GM23338 (cell line): ENCODE data around the gene METTL21C. TPM values are rescaled to one million over a fixed set of nuclear protein-coding genes. Genes with fewer than 3 reads are reported as not detected.

Experiments
- ATAC-seq: fragments of 200-7000 bp; cut with Tn5 transposase; 3 replicates; pipeline ENCODE4 v1.9.1; 2020
- DNase-seq: peaks from one replicate; pipeline ENCODE4 v3.0.0-alpha.2; 2015; ENCODE audit warnings: low spot score
- H2AFZ ChIP-seq: fragments of 200-600 bp; sonication (generic); 2 replicates; pipeline ENCODE4 v1.8.0; 2016; ENCODE audit warnings: antibody characterized with exemption, mild to moderate bottlenecking, moderate library complexity
- H3F3A ChIP-seq: fragments of 200-600 bp; sonication (generic); replicated peaks from 2 replicates; pipeline ENCODE4 v1.8.0; 2017; ENCODE audit warnings: antibody characterized with exemption, mixed run types, low read depth
- H3K27ac ChIP-seq: fragments of 200-600 bp; sonication (generic); 2 replicates; pipeline ENCODE4 v1.6.1; 2016; ENCODE audit warnings: low read depth
- H3K27me3 ChIP-seq: fragments of 200-600 bp; sonication (generic); 2 replicates; pipeline ENCODE4 v1.8.0; 2016; ENCODE audit warnings: mild to moderate bottlenecking, mixed run types, moderate library complexity; ENCODE audit not compliant: insufficient read depth
- H3K36me3 ChIP-seq: fragments of 200-600 bp; sonication (generic); 2 replicates; pipeline ENCODE4 v1.8.0; 2016; ENCODE audit warnings: mild to moderate bottlenecking; ENCODE audit not compliant: insufficient read depth
- H3K4me1 ChIP-seq: fragments of 200-600 bp; sonication (generic); 2 replicates; pipeline ENCODE4 v1.8.0; 2016; ENCODE audit warnings: mild to moderate bottlenecking, moderate library complexity; ENCODE audit not compliant: insufficient read depth
- H3K4me2 ChIP-seq: fragments of 200-600 bp; sonication (generic); 2 replicates; pipeline ENCODE4 v1.7.1; 2017; ENCODE audit warnings: mixed run types
- H3K4me3 ChIP-seq: fragments of 200-600 bp; sonication (generic); 2 replicates; pipeline ENCODE4 v1.6.1; 2016; ENCODE audit warnings: mixed run types
- H3K79me2 ChIP-seq: fragments of 200-600 bp; sonication (generic); replicated peaks from 2 replicates; pipeline ENCODE4 v1.8.0; 2017; ENCODE audit warnings: mild to moderate bottlenecking; ENCODE audit not compliant: insufficient read depth
- H3K9me2 ChIP-seq: fragments of 200-600 bp; sonication (generic); 2 replicates; pipeline ENCODE4 v1.8.0; 2017; ENCODE audit not compliant: insufficient read depth
- H4K20me1 ChIP-seq: fragments of 200-600 bp; sonication (generic); replicated peaks from 2 replicates; pipeline ENCODE4 v1.8.0; 2017; ENCODE audit warnings: mild to moderate bottlenecking; ENCODE audit not compliant: insufficient read depth
- H3K27ac Mint-ChIP-seq: 2 replicates; pipeline ENCODE4 v1.8.0; 2020; ENCODE audit warnings: inconsistent platforms, mild to moderate bottlenecking, moderate library complexity, mixed read lengths
- H3K27me3 Mint-ChIP-seq: 3 replicates; pipeline ENCODE4 v1.8.0; 2022; ENCODE audit warnings: low read depth, mild to moderate bottlenecking, moderate library complexity, mixed read lengths, inconsistent platforms; ENCODE audit not compliant: insufficient read depth, poor library complexity
- H3K36me3 Mint-ChIP-seq: 3 replicates; pipeline ENCODE4 v1.8.0; 2021; ENCODE audit warnings: low read depth, mild to moderate bottlenecking, inconsistent platforms, moderate library complexity, mixed read lengths
- H3K4me1 Mint-ChIP-seq: 3 replicates; pipeline ENCODE4 v1.8.0; 2020; ENCODE audit warnings: mild to moderate bottlenecking, inconsistent platforms, mixed read lengths
- H3K4me3 Mint-ChIP-seq: 3 replicates; pipeline ENCODE4 v1.8.0; 2021; ENCODE audit warnings: moderate library complexity, mild to moderate bottlenecking, inconsistent platforms, mixed read lengths
- H3K9me3 Mint-ChIP-seq: 3 replicates; pipeline ENCODE4 v1.8.0; 2020; ENCODE audit warnings: moderate library complexity, mild to moderate bottlenecking, inconsistent platforms, mixed read lengths
- CREB1 ChIP-seq: fragments of 250-450 bp; sonication (Bioruptor Pico); IDR thresholded peaks from 2 replicates; pipeline ENCODE4 v1.5.0; 2020; ENCODE audit warnings: low read depth, mild to moderate bottlenecking, moderate library complexity
- CTCF ChIP-seq, 2 experiments: fragments of 200-600 bp in 1 of 2; sonication (generic) in 1 of 2; conservative IDR thresholded peaks; 2 replicates each; pipeline versions ENCODE4 v1.5.1 to v1.6.1; 2016 to 2017; ENCODE audit warnings: antibody characterized with exemption in 2 of 2, low read depth in 2 of 2, mild to moderate bottlenecking in 2 of 2, moderate library complexity in 1 of 2
- EZH2 ChIP-seq: fragments of 200-600 bp; sonication (generic); IDR thresholded peaks from one replicate; pipeline ENCODE4 v1.8.0; 2017; ENCODE audit warnings: antibody characterized with exemption, mild to moderate bottlenecking, low read depth; ENCODE audit not compliant: unreplicated experiment
- EZH2phosphoT487 ChIP-seq: fragments of 200-600 bp; sonication (generic); IDR thresholded peaks from one replicate; pipeline ENCODE4 v1.8.1; 2018; ENCODE audit warnings: antibody characterized with exemption; ENCODE audit not compliant: unreplicated experiment
- JUNB ChIP-seq: IDR thresholded peaks from one replicate; pipeline ENCODE4 v1.6.1; 2016; ENCODE audit warnings: antibody characterized with exemption; ENCODE audit not compliant: unreplicated experiment
- NANOG ChIP-seq: IDR thresholded peaks from 2 replicates; pipeline ENCODE4 v1.6.1; 2016; ENCODE audit warnings: antibody characterized with exemption, borderline replicate concordance
- POLR2AphosphoS5 ChIP-seq: IDR thresholded peaks from 2 replicates; pipeline ENCODE4 v1.6.1; 2016; ENCODE audit warnings: antibody characterized with exemption, low read depth
- STAT1 ChIP-seq: IDR thresholded peaks from one replicate; pipeline ENCODE4 v1.6.1; 2016; ENCODE audit warnings: antibody characterized with exemption; ENCODE audit not compliant: unreplicated experiment
- ZNF114 ChIP-seq: fragments of 250-450 bp; sonication (Bioruptor Pico); IDR thresholded peaks from 2 replicates; pipeline ENCODE4 v1.5.0; 2020; ENCODE audit warnings: mild to moderate bottlenecking, moderate library complexity
- ZNF462 ChIP-seq: fragments of 250-450 bp; sonication (Bioruptor Pico); IDR thresholded peaks from 2 replicates; pipeline ENCODE4 v1.5.0; 2020; ENCODE audit warnings: mild to moderate bottlenecking, moderate library complexity
- polyA plus RNA-seq: library from polyadenylated mRNA; unstranded; fragments of >200 nt; fragmentation: Nextera tagmentation; extraction: Ambion mirVana; gene quantifications from 2 replicates; pipeline ENCODE4 v1.2.1, GENCODE V29; 2016
- total RNA-seq: library from RNA; depleted of rRNA; stranded (reverse); fragments of >200 nt; shearing (Covaris generic); gene quantifications from 2 replicates; pipeline ENCODE4 v1.2.3, GENCODE V29; 2014
- TF ChIP-seq, protein P1 (sequence below): IDR thresholded peaks from 2 replicates; pipeline ENCODE4 v1.6.1; 2016; ENCODE audit warnings: antibody characterized with exemption
- TF ChIP-seq, protein P2 (sequence below): IDR thresholded peaks from one replicate; pipeline ENCODE4 v1.6.1; 2018; ENCODE audit warnings: antibody characterized with exemption; ENCODE audit not compliant: unreplicated experiment

METTL21C gene
- total and polyA plus RNA-seq, 2 experiments from 2014 or later: not detected

- no peak for TF ChIP-seq ZNF462 (CRISPR knock-in tag)
These were observed 47.3 kb upstream of the METTL21C start (continued) for GRCh38 chr13:102742101-102742500.

DNA sequence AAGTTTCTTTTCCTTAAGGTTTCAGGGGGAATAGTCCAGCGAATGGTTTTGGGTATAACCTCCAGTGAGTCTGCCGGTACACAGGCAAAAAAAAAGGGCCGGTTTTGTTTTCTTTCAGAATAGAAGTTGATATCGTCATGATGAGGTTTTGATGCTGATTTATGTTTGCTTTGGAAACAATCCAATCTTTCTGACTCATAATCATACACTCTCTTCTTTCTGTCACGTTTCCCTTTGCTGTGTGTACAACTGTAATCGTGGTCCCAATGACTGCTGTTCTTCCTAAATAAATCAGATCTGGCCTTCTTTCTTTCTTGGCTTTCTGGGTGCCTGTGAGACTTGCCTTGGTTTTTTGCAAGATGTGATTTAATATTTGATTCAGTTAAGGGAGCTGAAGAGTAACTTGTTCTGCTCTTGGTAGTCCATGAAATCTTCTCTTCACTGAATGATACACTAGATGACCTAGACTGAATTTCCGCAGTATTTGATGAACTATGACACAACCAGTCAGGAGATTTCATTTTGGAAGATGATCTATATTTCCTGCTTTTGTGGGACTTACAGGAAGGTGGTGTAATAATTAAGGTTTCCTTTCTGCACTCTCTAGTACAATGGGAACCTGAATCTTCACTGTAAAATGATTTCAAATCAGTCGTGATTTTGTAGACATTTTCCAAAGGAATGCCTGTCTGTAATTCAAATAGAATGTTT, 34.9 kb upstream of the METTL21C start:
- Mint-ChIP-seq H3K36me3 (no peaks in the 10 kb centered on the region), H3K27ac (no peak overlapping the region), H3K9me3 (no peaks in the 10 kb centered on the region), H3K27me3 (no peaks in the 10 kb centered on the region), H3K4me1 (no peaks in the 10 kb centered on the region; the same call in 2 of the 3 replicates), H3K4me3 (no peak overlapping the region)
- no peak overlapping the region for H3K27ac ChIP-seq
- no peaks in the 10 kb centered on the region for H3K36me3 ChIP-seq
- peaks cover 6% of the 10 kb centered on the region; the same call in 1 of the 2 replicates for H3K9me2 ChIP-seq
- no peaks in the 10 kb centered on the region for H3K27me3 ChIP-seq
- H3K4me3 ChIP-seq: no peak overlapping the region
- DNase-seq (peak; percentile 17), ATAC-seq (no peak)
- H3F3A ChIP-seq: no peaks in the 10 kb centered on the region
- H2AFZ ChIP-seq: no peak overlapping the region
- H4K20me1 ChIP-seq: no peaks in the 10 kb centered on the region
- H3K4me2 ChIP-seq: no peak overlapping the region
- no peaks in the 10 kb centered on the region for H3K79me2 ChIP-seq
- H3K4me1 ChIP-seq: no peaks in the 10 kb centered on the region
- TF ChIP-seq, protein P1, sequence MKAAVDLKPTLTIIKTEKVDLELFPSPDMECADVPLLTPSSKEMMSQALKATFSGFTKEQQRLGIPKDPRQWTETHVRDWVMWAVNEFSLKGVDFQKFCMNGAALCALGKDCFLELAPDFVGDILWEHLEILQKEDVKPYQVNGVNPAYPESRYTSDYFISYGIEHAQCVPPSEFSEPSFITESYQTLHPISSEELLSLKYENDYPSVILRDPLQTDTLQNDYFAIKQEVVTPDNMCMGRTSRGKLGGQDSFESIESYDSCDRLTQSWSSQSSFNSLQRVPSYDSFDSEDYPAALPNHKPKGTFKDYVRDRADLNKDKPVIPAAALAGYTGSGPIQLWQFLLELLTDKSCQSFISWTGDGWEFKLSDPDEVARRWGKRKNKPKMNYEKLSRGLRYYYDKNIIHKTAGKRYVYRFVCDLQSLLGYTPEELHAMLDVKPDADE: no peak
- no peak for TF ChIP-seq NANOG
- TF ChIP-seq JUNB: no peak
- TF ChIP-seq EZH2phosphoT487: no peak
- no peak for TF ChIP-seq POLR2AphosphoS5
- TF ChIP-seq CTCF (conservative IDR thresholded peaks at IDR 0.05; ENCODE audit: low read depth in 2 of 2): no peak; a peak in 1 of 4 replicates
- TF ChIP-seq STAT1: no peak
- TF ChIP-seq EZH2: no peak
- TF ChIP-seq CREB1: no peak
- TF ChIP-seq ZNF114 (CRISPR knock-in tag): no peak
- TF ChIP-seq, protein P2, sequence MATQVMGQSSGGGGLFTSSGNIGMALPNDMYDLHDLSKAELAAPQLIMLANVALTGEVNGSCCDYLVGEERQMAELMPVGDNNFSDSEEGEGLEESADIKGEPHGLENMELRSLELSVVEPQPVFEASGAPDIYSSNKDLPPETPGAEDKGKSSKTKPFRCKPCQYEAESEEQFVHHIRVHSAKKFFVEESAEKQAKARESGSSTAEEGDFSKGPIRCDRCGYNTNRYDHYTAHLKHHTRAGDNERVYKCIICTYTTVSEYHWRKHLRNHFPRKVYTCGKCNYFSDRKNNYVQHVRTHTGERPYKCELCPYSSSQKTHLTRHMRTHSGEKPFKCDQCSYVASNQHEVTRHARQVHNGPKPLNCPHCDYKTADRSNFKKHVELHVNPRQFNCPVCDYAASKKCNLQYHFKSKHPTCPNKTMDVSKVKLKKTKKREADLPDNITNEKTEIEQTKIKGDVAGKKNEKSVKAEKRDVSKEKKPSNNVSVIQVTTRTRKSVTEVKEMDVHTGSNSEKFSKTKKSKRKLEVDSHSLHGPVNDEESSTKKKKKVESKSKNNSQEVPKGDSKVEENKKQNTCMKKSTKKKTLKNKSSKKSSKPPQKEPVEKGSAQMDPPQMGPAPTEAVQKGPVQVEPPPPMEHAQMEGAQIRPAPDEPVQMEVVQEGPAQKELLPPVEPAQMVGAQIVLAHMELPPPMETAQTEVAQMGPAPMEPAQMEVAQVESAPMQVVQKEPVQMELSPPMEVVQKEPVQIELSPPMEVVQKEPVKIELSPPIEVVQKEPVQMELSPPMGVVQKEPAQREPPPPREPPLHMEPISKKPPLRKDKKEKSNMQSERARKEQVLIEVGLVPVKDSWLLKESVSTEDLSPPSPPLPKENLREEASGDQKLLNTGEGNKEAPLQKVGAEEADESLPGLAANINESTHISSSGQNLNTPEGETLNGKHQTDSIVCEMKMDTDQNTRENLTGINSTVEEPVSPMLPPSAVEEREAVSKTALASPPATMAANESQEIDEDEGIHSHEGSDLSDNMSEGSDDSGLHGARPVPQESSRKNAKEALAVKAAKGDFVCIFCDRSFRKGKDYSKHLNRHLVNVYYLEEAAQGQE: no peak
